ENCODE data around the gene HES7.
"Not testable (repeated sequence)": the region's sequence is repeated elsewhere in the genome, so short reads cannot be mapped to it uniquely, and the experiment has no call there.

The HES7 gene

GRCh38 chr17:8116776-8117175, 7.1 kb downstream of the HES7 start:
- H3K4me3 ChIP-seq (replicated peaks; ENCODE audit: low read depth, low read length), result no peak overlapping the region
- no peak for TF ChIP-seq CTCF (IDR thresholded peaks at IDR 0.05; ENCODE audit: low read length, missing control alignments)
- no peak for DNase-seq (ENCODE audit: low read depth)

DNA sequence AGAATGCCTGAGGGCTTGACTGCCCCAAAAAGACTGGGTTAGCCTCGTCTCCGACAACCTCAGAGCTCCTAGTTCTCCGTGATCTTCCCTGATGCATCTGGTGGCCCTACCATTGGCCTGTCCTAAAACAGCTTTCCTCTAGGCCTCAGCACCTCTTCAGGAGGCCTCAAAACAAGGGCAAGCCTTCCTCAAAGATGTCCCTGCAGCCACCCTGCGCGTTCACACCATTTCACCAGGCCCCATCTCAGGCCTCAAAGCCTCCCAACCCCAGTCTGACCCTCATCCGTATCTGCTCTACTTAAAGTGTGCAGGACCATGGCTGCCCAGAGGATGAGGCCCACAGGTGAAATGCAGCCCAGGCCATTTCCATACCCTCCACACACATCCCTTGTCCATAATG, 13.0 kb downstream of the HES7 start:
- DNase-seq (ENCODE audit: low read depth), result no peak
- no peak for TF ChIP-seq CTCF (IDR thresholded peaks at IDR 0.05; ENCODE audit: low read length, missing control alignments)
- H3K4me3 ChIP-seq (replicated peaks; ENCODE audit: low read depth, low read length), result no peak overlapping the region

DNA sequence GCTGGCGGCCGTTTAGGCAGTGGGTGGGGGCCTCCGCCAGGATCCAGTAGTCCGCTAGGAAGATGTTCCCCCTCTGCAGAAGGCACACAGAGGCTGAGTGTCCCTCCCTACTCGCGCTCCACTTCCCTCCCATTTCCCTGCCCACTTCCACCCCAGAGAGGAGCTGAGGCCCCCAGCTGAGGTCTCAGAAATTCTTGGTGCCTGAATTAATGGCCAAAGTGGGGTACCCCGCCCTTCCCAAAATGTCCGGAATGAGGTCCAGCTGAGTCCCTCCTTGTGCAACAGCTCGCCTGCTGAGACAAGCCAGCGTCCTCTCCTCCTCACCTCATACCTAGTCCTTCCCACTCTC, 13.5 kb downstream of the HES7 start:
- H3K4me3 ChIP-seq (replicated peaks; ENCODE audit: low read depth, low read length), result no peak overlapping the region
- TF ChIP-seq CTCF (IDR thresholded peaks at IDR 0.05; ENCODE audit: low read length, missing control alignments), result no peak
- DNase-seq (ENCODE audit: low read depth), result no peak

DNA sequence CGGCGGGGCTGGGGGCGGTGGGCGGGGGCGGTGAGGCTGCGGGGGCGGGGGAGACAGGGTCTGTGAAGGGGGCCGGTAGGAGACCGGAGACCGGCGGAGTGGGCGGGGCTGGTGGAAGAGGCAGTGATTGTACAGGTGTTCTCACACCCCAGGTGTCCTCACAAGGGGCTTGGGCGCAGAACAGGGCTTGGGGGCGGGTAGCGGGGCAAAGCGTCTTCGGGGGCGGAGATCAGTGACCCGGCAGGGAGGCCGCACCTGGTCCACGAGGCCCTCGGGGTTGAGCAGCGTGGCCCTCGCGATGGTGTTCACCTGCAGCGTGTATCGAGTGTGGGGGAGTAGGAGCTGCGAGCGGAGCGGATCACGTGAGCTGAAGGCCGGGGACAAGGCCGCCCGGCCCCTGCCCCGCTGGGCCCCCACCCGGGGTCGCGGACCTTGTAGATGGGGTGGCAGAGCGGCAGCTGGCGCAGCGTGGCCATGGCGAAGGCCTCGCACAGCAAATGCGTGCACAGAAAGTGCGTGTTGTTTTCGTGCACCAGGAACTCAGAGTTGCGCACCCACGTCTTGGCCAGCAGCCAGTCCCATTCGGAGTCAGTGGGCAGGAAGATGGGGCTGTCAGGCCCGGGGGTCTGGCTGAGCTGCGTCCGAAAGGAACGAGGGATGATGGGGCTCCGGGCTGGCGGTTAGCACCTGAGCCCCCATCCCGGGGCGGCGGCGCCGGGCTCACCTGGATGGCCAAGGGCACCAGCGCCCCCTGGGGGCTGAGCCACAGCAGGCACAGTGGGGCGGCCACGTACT, 14.0 kb downstream of the HES7 start:
- DNase-seq (ENCODE audit: low read depth), result peak; percentile 42
- peak overlapping the region; percentile 36 for H3K4me3 ChIP-seq (replicated peaks; ENCODE audit: low read depth, low read length)
- peak; percentile 76 for TF ChIP-seq CTCF (IDR thresholded peaks at IDR 0.05; ENCODE audit: low read length, missing control alignments)

DNA sequence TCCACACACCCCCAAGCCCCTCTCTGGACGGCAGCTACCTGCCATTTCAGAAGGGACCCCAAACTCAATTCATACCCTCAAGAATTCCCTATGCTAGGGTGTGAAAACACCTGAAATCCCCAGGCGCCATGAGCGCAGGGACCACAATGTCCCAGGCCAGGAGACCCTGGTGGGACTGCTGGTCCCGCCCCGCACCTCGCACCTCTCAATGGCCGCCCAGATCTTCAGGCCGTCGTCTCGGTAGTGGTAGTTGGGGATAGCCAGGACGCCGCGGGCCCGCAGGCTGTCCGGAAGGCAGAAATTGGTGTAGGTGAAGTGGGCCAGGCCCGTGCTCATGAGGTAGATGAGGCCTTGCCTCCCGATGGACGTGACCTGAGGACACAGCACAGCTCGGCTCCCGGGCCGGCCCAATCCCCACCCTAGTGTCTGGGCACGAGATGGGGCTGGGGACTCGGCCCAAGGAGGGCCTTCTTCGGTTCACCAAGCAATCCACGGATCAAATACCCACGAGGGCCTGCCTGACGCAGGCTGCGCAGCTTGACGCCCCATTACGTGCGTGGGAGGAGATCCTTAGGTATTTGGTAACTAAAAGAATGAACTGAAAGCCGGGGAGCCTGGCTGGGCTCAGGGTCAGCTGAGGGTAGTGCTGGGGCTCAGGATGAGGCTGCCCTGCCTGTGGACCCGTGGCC, 14.8 kb downstream of the HES7 start:
- no peak for DNase-seq (ENCODE audit: low read depth)
- TF ChIP-seq CTCF (IDR thresholded peaks at IDR 0.05; ENCODE audit: low read length, missing control alignments), result no peak
- H3K4me3 ChIP-seq (replicated peaks; ENCODE audit: low read depth, low read length), result no peak overlapping the region

DNA sequence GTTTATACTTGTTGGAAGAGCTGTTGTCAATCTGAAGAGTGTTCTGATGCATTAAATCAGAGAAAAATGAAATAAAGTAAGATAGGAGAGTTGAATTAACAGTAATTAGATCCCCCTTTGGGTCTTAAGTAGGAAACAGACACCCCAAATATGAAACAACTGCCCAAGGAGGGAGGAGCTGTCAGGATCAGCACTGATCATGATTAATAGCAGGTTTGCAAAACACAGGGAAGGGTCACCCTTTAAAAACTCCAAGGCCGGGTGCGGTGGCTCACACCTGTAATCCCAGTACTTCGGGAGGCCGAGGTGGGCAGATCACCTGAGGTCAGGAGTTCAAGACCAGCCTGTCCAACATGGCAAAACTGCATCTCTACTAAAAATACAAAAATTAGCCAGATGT, 16.9 kb downstream of the HES7 start:
- not testable (repeated sequence) for DNase-seq (ENCODE audit: low read depth); H3K4me3 ChIP-seq (replicated peaks; ENCODE audit: low read depth, low read length)

- no peak for TF ChIP-seq CTCF (IDR thresholded peaks at IDR 0.05; ENCODE audit: low read length, missing control alignments)
- H3K4me3 ChIP-seq (replicated peaks; ENCODE audit: low read depth, low read length), result no peak overlapping the region
- peak; percentile 68 for DNase-seq (ENCODE audit: low read depth)
Measured at GRCh38 chr17:8105957-8106398, 17.9 kb downstream of the HES7 start.
